Measurements from ENCODE around the gene NOC4L. TPM values are rescaled to one million over a fixed set of nuclear protein-coding genes. Genes with fewer than 3 reads are reported as not detected.

The NOC4L gene
- total RNA-seq, 1 experiment from 2014 or later: 11.9 TPM

GRCh38 chr12:132111654-132112304 is 32.5 kb upstream of the NOC4L start:
- no peak for DNase-seq (ENCODE audit: low read depth in 1 of 2, low spot score in 2 of 2)
- Histone ChIP-seq H3K4me3 (no peak overlapping the region), H3K4me1 (replicated peaks) (no peaks in the 10 kb centered on the region), H3K36me3 (peaks cover 17% of the 10 kb centered on the region), H3K27ac (no peak overlapping the region), H3K9me3 (replicated peaks) (no peaks in the 10 kb centered on the region), H3K27me3 (replicated peaks) (no peaks in the 10 kb centered on the region)

- H3K27me3 ChIP-seq (replicated peaks): no peaks in the 10 kb centered on the region
- no peaks in the 10 kb centered on the region for H3K4me1 ChIP-seq (replicated peaks)
Observed at GRCh38 chr12:132114667-132115066, 29.6 kb upstream of the NOC4L start.

DNA sequence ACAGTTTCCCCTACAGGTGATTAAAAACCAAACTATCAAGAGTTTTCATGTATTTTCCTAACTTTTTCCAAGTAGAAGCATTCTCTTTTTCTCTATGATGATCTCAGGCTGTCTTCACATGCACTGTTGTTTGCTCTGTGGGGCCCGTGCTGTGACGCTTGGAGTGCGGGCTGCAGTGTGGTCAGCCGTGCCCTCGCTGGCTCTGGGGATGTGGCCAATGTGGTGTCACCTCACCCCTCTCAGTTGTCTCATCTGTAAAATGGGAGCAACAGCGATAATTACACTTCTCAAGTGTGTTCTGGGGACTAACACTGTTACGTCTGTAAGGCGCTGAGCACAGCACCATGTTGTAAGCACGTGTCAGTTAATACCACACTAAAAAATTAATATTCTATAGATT is 28.8 kb upstream of the NOC4L start:
- DNase-seq (ENCODE audit: low read depth in 1 of 2, low spot score in 2 of 2): no peak
- no peaks in the 10 kb centered on the region for H3K27me3 ChIP-seq (replicated peaks)
- H3K27ac ChIP-seq: no peak overlapping the region
- no peak overlapping the region for H3K4me3 ChIP-seq
- H3K36me3 ChIP-seq: peaks cover 17% of the 10 kb centered on the region; the same call in 1 of the 2 replicates
- no peaks in the 10 kb centered on the region for H3K9me3 ChIP-seq (replicated peaks)
- no peaks in the 10 kb centered on the region for H3K4me1 ChIP-seq (replicated peaks)

More at GRCh38 chr12:132114667-132115066, 29.6 kb upstream of the NOC4L start:
- Histone ChIP-seq H3K36me3 (peaks cover 17% of the 10 kb centered on the region; the same call in 1 of the 2 replicates), H3K27ac (no peak overlapping the region), H3K4me3 (no peak overlapping the region), H3K9me3 (replicated peaks) (no peaks in the 10 kb centered on the region)
- no peak for DNase-seq (ENCODE audit: low read depth in 1 of 2, low spot score in 2 of 2)

- Histone ChIP-seq H3K4me1 (replicated peaks) (no peaks in the 10 kb centered on the region), H3K36me3 (peaks cover 10% of the 10 kb centered on the region), H3K27me3 (replicated peaks) (no peaks in the 10 kb centered on the region), H3K4me3 (no peak overlapping the region), H3K9me3 (replicated peaks) (no peaks in the 10 kb centered on the region), H3K27ac (no peak overlapping the region)
- no peak for DNase-seq (ENCODE audit: low read depth in 1 of 2, low spot score in 2 of 2)
Observed at GRCh38 chr12:132116709-132117557, 27.3 kb upstream of the NOC4L start.

DNA sequence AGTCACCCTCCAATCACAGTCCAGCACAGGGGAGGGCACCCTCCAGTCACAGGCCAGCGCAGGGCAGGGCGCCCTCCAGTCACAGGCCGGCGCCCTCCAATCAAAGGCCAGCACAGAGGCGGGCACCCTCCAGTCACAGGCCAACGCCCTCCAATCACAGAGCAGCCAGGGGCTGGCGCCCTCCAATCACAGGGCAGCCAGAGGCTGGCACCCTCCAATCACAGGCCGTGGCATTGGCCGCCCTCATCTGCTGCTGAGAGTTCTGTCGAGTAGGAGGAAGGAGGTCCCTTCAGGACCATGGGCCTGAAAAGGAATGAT is 26.7 kb upstream of the NOC4L start:
- no peak for DNase-seq (ENCODE audit: low read depth in 1 of 2, low spot score in 2 of 2)
- no peaks in the 10 kb centered on the region for H3K27me3 ChIP-seq (replicated peaks)
- no peak overlapping the region for H3K27ac ChIP-seq
- H3K4me3 ChIP-seq: no peak overlapping the region
- no peaks in the 10 kb centered on the region for H3K4me1 ChIP-seq (replicated peaks)
- H3K9me3 ChIP-seq (replicated peaks): no peaks in the 10 kb centered on the region
- peaks cover 10% of the 10 kb centered on the region for H3K36me3 ChIP-seq

DNA sequence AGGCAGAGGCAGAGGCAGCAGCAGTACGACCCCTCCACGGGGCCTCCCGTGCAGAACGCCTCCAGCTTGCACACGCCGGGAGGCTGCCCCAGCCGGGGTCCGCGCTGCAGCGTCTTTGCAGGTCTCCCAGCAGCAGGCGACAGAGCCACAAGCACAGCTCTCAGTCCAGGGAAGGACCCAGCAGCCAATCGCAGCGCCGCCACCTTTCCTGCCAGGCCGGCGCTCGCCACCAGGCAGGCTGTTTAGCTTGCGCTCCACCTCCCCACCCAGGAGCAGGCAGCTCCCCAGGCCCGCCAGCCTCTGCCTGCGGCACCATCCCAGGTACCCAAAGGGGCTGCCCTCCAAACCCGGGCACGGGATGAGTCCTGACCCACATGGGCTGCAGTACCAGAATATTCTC is 25.4 kb upstream of the NOC4L start:
- no peak overlapping the region for H3K4me3 ChIP-seq
- no peaks in the 10 kb centered on the region for H3K9me3 ChIP-seq (replicated peaks)
- H3K27me3 ChIP-seq (replicated peaks): no peaks in the 10 kb centered on the region
- no peaks in the 10 kb centered on the region for H3K4me1 ChIP-seq (replicated peaks)
- H3K36me3 ChIP-seq: peaks cover 14% of the 10 kb centered on the region
- H3K27ac ChIP-seq: no peak overlapping the region
- DNase-seq (ENCODE audit: low read depth in 1 of 2, low spot score in 2 of 2): no peak

DNA sequence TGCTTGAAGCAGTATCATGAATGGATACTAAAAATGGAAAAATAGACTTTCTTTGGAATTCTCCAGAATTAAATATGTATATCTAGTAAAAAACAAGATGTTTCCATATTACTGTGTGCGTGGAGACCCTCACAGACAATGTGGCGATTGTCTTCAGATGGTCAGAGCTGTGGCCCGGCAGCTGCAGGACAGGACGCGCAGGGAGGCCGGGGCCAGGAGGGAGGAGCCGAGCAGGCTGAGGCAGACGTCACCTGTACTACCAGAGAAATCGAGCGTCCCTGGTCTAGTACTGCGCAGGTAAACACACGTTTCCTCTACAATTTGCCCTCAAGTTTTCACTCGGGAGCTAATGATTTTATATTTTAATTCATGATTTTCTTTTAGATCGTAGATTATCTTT is 23.0 kb upstream of the NOC4L start:
- Histone ChIP-seq H3K4me3 (no peak overlapping the region), H3K4me1 (replicated peaks) (no peaks in the 10 kb centered on the region), H3K9me3 (replicated peaks) (no peaks in the 10 kb centered on the region), H3K27ac (no peak overlapping the region), H3K36me3 (peaks cover 15% of the 10 kb centered on the region), H3K27me3 (replicated peaks) (no peaks in the 10 kb centered on the region)
- no peak for DNase-seq (ENCODE audit: low read depth in 1 of 2, low spot score in 2 of 2)

DNA sequence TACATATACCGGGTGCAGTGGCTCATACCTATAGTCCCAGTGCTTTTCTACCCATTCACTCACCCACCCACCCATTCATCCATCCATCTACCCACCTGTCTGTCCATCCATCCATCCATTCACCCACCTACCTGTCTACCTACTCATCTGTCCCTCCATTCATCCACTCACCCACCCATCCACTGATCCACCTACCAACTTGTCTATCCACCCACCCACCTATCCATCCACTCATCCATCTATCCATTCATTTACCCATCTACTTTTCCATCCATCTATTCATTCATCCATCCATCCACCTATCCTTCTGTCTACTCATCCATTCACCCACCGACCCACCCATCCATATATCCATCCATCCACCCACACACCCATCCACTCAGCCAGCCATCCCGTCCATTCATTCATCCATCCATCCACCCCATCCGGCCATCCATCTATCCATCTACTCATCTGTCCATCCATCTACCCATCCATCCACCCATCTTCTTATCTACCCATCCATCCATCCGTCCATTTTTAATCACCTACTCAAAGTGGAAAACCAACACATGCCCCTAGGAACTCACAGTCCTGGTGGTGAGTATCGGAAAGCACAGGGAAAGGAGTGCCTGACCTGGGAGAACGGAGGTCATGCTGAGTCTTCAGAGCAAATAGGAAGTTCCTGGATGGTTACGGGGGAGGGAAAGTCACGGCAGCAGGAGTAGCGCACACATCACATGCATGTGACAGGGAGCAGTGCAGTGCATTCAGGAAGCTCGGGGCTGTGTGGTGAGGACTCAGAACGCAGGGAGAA is 20.1 kb upstream of the NOC4L start:
- Histone ChIP-seq H3K27me3 (replicated peaks) (no peaks in the 10 kb centered on the region), H3K4me3 (no peak overlapping the region), H3K9me3 (replicated peaks) (no peaks in the 10 kb centered on the region), H3K4me1 (replicated peaks) (no peaks in the 10 kb centered on the region), H3K36me3 (peaks cover 18% of the 10 kb centered on the region), H3K27ac (no peak overlapping the region)
- DNase-seq (ENCODE audit: low read depth in 1 of 2, low spot score in 2 of 2): no peak

GRCh38 chr12:132124766-132125425 is 19.4 kb upstream of the NOC4L start:
- Histone ChIP-seq H3K27ac (no peak overlapping the region), H3K27me3 (replicated peaks) (no peaks in the 10 kb centered on the region), H3K4me3 (no peak overlapping the region), H3K36me3 (peaks cover 18% of the 10 kb centered on the region), H3K9me3 (replicated peaks) (no peaks in the 10 kb centered on the region), H3K4me1 (replicated peaks) (no peaks in the 10 kb centered on the region)
- DNase-seq (ENCODE audit: low read depth in 1 of 2, low spot score in 2 of 2): no peak

DNA sequence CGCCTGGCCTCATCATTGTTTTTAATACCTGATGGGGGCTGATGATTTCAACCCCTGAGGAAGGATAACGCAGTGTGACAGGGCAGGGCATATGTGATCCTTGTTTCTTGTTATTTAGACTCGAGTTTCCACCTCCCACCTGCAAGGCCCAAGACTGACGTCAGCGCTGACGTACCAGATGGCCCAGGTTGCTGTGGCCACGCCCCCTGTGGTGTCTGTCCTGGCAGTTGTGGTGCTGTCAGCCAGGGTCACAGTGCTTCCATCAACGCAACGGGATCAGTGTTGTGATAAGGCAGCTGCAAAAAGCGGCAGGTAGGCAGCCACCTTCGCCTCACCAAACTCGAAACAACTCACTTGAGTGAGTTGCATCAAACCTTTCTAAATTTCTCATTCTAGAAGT is 18.5 kb upstream of the NOC4L start:
- Histone ChIP-seq H3K27me3 (replicated peaks) (no peaks in the 10 kb centered on the region), H3K36me3 (peaks cover 18% of the 10 kb centered on the region), H3K9me3 (replicated peaks) (no peaks in the 10 kb centered on the region), H3K4me3 (no peak overlapping the region), H3K27ac (no peak overlapping the region), H3K4me1 (replicated peaks) (no peaks in the 10 kb centered on the region)
- no peak for DNase-seq (ENCODE audit: low read depth in 1 of 2, low spot score in 2 of 2)

DNA sequence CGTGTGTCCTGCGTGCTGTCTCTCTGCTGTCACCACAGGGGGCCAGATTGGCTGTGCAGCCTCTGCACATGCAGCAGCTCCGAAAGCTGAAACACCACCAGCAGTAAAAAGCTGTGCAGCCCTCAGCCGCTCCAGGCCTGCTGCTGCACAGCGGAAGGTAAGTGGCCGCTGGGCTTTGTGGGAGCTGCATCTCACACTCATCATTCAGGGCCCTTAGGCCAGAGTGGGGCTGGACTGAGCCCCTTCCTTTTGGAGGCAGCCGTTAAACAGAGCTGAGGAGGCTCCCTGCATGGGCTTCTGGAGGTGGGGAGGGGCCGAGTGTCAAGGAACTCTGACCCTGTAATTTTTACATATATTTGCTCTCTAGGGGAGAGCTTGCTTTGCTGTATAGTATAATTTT is 17.2 kb upstream of the NOC4L start:
- no peak overlapping the region for H3K27ac ChIP-seq
- H3K4me1 ChIP-seq (replicated peaks): no peaks in the 10 kb centered on the region
- no peaks in the 10 kb centered on the region for H3K27me3 ChIP-seq (replicated peaks)
- no peak for DNase-seq (ENCODE audit: low read depth in 1 of 2, low spot score in 2 of 2)
- H3K9me3 ChIP-seq (replicated peaks): no peaks in the 10 kb centered on the region
- peaks cover 18% of the 10 kb centered on the region for H3K36me3 ChIP-seq
- no peak overlapping the region for H3K4me3 ChIP-seq

DNA sequence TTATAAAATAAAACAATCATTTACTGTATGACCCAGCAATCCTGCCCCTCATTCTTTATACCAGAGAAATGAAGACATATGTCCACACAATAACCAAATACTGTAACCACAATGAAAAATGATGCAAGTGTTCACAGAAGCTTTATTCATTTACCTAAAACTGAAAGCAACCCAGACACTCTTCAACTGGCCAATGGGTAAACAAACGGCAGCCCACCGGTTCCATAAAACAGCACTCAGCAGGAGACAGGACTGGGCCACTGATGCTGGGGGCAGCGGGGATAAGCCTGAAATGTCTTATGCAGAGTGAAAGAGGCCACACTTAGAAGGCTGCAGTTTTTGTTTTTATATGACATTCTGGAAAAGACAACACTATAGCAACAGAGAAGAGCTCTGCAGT is 15.2 kb upstream of the NOC4L start:
- no peak overlapping the region for H3K4me3 ChIP-seq
- H3K36me3 ChIP-seq: peaks cover 15% of the 10 kb centered on the region
- H3K9me3 ChIP-seq (replicated peaks): no peaks in the 10 kb centered on the region
- H3K27me3 ChIP-seq (replicated peaks): no peaks in the 10 kb centered on the region
- DNase-seq (ENCODE audit: low read depth in 1 of 2, low spot score in 2 of 2): no peak
- H3K4me1 ChIP-seq (replicated peaks): no peaks in the 10 kb centered on the region
- no peak overlapping the region for H3K27ac ChIP-seq

DNA sequence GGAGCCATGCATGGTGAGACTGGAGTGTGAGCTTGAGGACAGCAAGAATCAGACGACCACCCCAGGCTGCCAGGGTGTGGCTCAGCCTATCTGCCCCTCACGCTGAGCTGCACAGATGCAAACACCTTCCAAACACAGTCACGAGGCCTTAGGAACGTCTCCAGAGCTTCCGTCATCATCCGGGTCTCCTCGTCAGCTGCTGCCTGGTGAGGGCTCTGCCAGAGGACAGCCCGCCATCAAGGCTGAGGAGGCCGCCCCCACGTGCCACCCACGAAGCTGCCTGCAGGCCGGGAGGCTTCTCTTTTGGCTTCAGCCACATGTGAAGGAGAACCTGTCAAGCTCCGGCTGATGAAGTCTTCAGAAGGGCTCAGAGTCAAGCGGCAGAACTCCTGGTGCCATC is 13.6 kb upstream of the NOC4L start:
- no peaks in the 10 kb centered on the region for H3K9me3 ChIP-seq (replicated peaks)
- peaks cover 9% of the 10 kb centered on the region; the same call in 1 of the 2 replicates for H3K36me3 ChIP-seq
- no peak for DNase-seq (ENCODE audit: low read depth in 1 of 2, low spot score in 2 of 2)
- H3K4me3 ChIP-seq: no peak overlapping the region
- no peak overlapping the region for H3K27ac ChIP-seq
- H3K4me1 ChIP-seq (replicated peaks): no peaks in the 10 kb centered on the region
- H3K27me3 ChIP-seq (replicated peaks): no peaks in the 10 kb centered on the region

Data from SJSA1 (cell line).